IMR-90 (cell line): Measurements from ENCODE around the gene RAB3A. TPM values are rescaled to one million over a fixed set of nuclear protein-coding genes. Genes with fewer than 3 reads are reported as not detected.

ENCODE experiments used
- ATAC-seq: fragments of 200-7000 bp; cut with Tn5 transposase; 2 replicates; pipeline ENCODE4 v1.9.1; 2020; ENCODE audit warnings: low read depth, mild to moderate bottlenecking, moderate library complexity
- BruUV-seq: library from RNA; stranded (reverse); fragments of 400-500 nt; replicated peaks from 2 replicates; lab custom pipeline; 2021; lab: Mats Ljungman, UMichigan
- CTCF ChIA-PET: fragments of 300-600 bp; formaldehyde crosslinking; extraction: SDS; loops from one replicate; lab custom pipeline; 2021; ENCODE audit warnings: antibody characterized with exemption; lab: Yijun Ruan, JAX
- POLR2A ChIA-PET: fragments of 300-600 bp; sonication (Branson Sonifier 250); formaldehyde crosslinking; loops from one replicate; lab custom pipeline; 2022; ENCODE audit warnings: antibody characterized with exemption; ENCODE audit not compliant: unreplicated experiment; lab: Charles Lee
- DNase-seq: peaks from one replicate; pipeline ENCODE4 v3.0.0; 2013
- H2AFZ ChIP-seq: replicated peaks from 2 replicates; pipeline ENCODE3; 2013; ENCODE audit warnings: low read length, mild to moderate bottlenecking; ENCODE audit not compliant: poor library complexity
- H2AK5ac ChIP-seq: 2 replicates; pipeline ENCODE4 v1.6.1; 2013; ENCODE audit warnings: low read depth, low read length, inconsistent platforms
- H2AK9ac ChIP-seq: replicated peaks from 2 replicates; pipeline ENCODE3; 2013; ENCODE audit warnings: mild to moderate bottlenecking, low read depth, low read length, moderate library complexity; ENCODE audit not compliant: poor library complexity
- H2BK120ac ChIP-seq: 2 replicates; pipeline ENCODE4 v1.6.1; 2013; ENCODE audit warnings: low read depth, low read length, inconsistent platforms
- H2BK15ac ChIP-seq: 3 replicates; pipeline ENCODE4 v1.6.1; 2013; ENCODE audit warnings: low read depth, low read length, inconsistent platforms
- H2BK20ac ChIP-seq: 2 replicates; pipeline ENCODE4 v1.6.1; 2013; ENCODE audit warnings: low read depth, mild to moderate bottlenecking, inconsistent platforms, low read length, moderate library complexity
- H2BK5ac ChIP-seq: 2 replicates; pipeline ENCODE4 v1.6.1; 2013; ENCODE audit warnings: mild to moderate bottlenecking, low read depth, low read length, inconsistent platforms; ENCODE audit not compliant: poor library complexity, severe bottlenecking
- H3K14ac ChIP-seq: replicated peaks from 2 replicates; pipeline ENCODE4 v1.6.1; 2013; ENCODE audit warnings: low read depth, low read length, inconsistent platforms
- H3K18ac ChIP-seq: 2 replicates; pipeline ENCODE4 v1.6.1; 2013; ENCODE audit warnings: low read depth, low read length, control low read depth
- H3K23ac ChIP-seq: 2 replicates; pipeline ENCODE4 v1.6.1; 2013; ENCODE audit warnings: low read depth, low read length, inconsistent platforms
- H3K27ac ChIP-seq: 2 replicates; pipeline ENCODE4 v1.5.1; 2013; ENCODE audit warnings: mild to moderate bottlenecking, control low read depth, low read length; ENCODE audit not compliant: insufficient read depth
- H3K27me3 ChIP-seq: 2 replicates; pipeline ENCODE4 v1.6.1; 2013; ENCODE audit warnings: low read length; ENCODE audit not compliant: control insufficient read depth, insufficient read depth
- H3K36me3 ChIP-seq: 2 replicates; pipeline ENCODE4 v1.6.1; 2013; ENCODE audit warnings: low read length, mixed read lengths; ENCODE audit not compliant: control insufficient read depth, insufficient read depth
- H3K4ac ChIP-seq: 2 replicates; pipeline ENCODE4 v1.6.1; 2013; ENCODE audit warnings: low read depth, low read length, inconsistent platforms
- H3K4me1 ChIP-seq: 2 replicates; pipeline ENCODE4 v1.6.1; 2013; ENCODE audit warnings: low read length, mixed read lengths; ENCODE audit not compliant: control insufficient read depth, insufficient read depth
- H3K4me2 ChIP-seq: 2 replicates; pipeline ENCODE4 v1.6.1; 2013; ENCODE audit warnings: low read depth, mild to moderate bottlenecking, control low read depth, low read length, moderate library complexity
- H3K4me3 ChIP-seq: 2 replicates; pipeline ENCODE4 v1.5.1; 2013; ENCODE audit warnings: low read depth, mild to moderate bottlenecking, control low read depth, low read length, moderate library complexity; ENCODE audit not compliant: insufficient read depth
- H3K56ac ChIP-seq: 2 replicates; pipeline ENCODE4 v1.6.1; 2013; ENCODE audit warnings: low read length, inconsistent platforms; ENCODE audit not compliant: insufficient read depth; ENCODE audit errors: extremely low read depth
- H3K79me1 ChIP-seq, 2 experiments: 2 replicates each; pipeline ENCODE4 v1.6.1; 2013; ENCODE audit warnings: low read length in 2 of 2, inconsistent platforms in 1 of 2, low read depth in 1 of 2
- H3K9ac ChIP-seq: 2 replicates; pipeline ENCODE4 v1.6.1; 2013; ENCODE audit warnings: low read depth, low read length, control low read depth
- H3K9me1 ChIP-seq: 2 replicates; pipeline ENCODE4 v1.6.1; 2013; ENCODE audit warnings: low read length, inconsistent platforms; ENCODE audit not compliant: insufficient read depth
- H3K9me3 ChIP-seq: 2 replicates; pipeline ENCODE4 v1.6.1; 2013; ENCODE audit warnings: low read length; ENCODE audit not compliant: control insufficient read depth, insufficient read depth
- H4K20me1 ChIP-seq: 2 replicates; pipeline ENCODE4 v1.6.1; 2013; ENCODE audit warnings: low read length, inconsistent platforms; ENCODE audit not compliant: insufficient read depth
- H4K5ac ChIP-seq: 2 replicates; pipeline ENCODE4 v1.6.1; 2013; ENCODE audit warnings: mild to moderate bottlenecking, low read depth, low read length, control low read depth
- H4K8ac ChIP-seq, 2 experiments: 2 replicates each; pipeline ENCODE4 v1.6.1; 2013; ENCODE audit warnings: low read depth in 2 of 2, low read length in 2 of 2, control low read depth in 1 of 2, inconsistent platforms in 1 of 2
- H4K91ac ChIP-seq: 2 replicates; pipeline ENCODE4 v1.6.1; 2013; ENCODE audit warnings: low read depth, low read length, inconsistent platforms; ENCODE audit not compliant: insufficient read depth
- BHLHE40 ChIP-seq: fragments of 150-350 bp; IDR thresholded peaks from 2 replicates; pipeline ENCODE4 v1.6.1; 2016; ENCODE audit warnings: mild to moderate bottlenecking, low read depth, low read length
- CEBPB ChIP-seq: IDR thresholded peaks from 2 replicates; pipeline ENCODE4 v1.6.1; 2012; ENCODE audit warnings: low read depth, low read length, improper control_type of control experiment
- CHD1 ChIP-seq: IDR thresholded peaks from 2 replicates; pipeline ENCODE4 v1.6.1; 2012; ENCODE audit warnings: low read depth, low read length, improper control_type of control experiment
- FOS ChIP-seq: fragments of 150-350 bp; IDR thresholded peaks from 2 replicates; pipeline ENCODE4 v1.6.1; 2016; ENCODE audit warnings: low read depth, low read length
- MAFK ChIP-seq: IDR thresholded peaks from 2 replicates; pipeline ENCODE4 v1.6.1; 2012; ENCODE audit warnings: low read depth, low read length, improper control_type of control experiment
- MAZ ChIP-seq: IDR thresholded peaks from 2 replicates; pipeline ENCODE4 v1.6.1; 2012; ENCODE audit warnings: low read depth, mild to moderate bottlenecking, low read length, improper control_type of control experiment, moderate library complexity, borderline replicate concordance
- MXI1 ChIP-seq: IDR thresholded peaks from 2 replicates; pipeline ENCODE4 v1.6.1; 2012; ENCODE audit warnings: low read depth, mild to moderate bottlenecking, low read length, moderate library complexity, borderline replicate concordance
- NFE2L2 ChIP-seq: fragments of 150-350 bp; IDR thresholded peaks from 2 replicates; pipeline ENCODE4 v1.6.1; 2016; ENCODE audit warnings: low read depth, mild to moderate bottlenecking, low read length
- POLR2A ChIP-seq: IDR thresholded peaks from 2 replicates; pipeline ENCODE4 v1.6.1; 2012; ENCODE audit warnings: mild to moderate bottlenecking, low read depth, low read length
- RAD21 ChIP-seq: IDR thresholded peaks from 2 replicates; pipeline ENCODE4 v1.6.1; 2012; ENCODE audit warnings: low read length, improper control_type of control experiment
- RCOR1 ChIP-seq: IDR thresholded peaks from 2 replicates; pipeline ENCODE4 v1.6.1; 2012; ENCODE audit warnings: mild to moderate bottlenecking, low read length, improper control_type of control experiment; ENCODE audit not compliant: insufficient replicate concordance
- RFX5 ChIP-seq: IDR thresholded peaks from 2 replicates; pipeline ENCODE4 v1.8.0; 2012; ENCODE audit warnings: low read depth, mild to moderate bottlenecking, low read length, moderate library complexity
- SMC3 ChIP-seq: fragments of 150-350 bp; IDR thresholded peaks from 2 replicates; pipeline ENCODE4 v1.6.1; 2016; ENCODE audit warnings: low read depth, mild to moderate bottlenecking, antibody characterized with exemption, low read length, moderate library complexity
- USF2 ChIP-seq: fragments of 150-350 bp; IDR thresholded peaks from 2 replicates; pipeline ENCODE4 v1.6.1; 2017; ENCODE audit warnings: mild to moderate bottlenecking, antibody characterized with exemption, low read length, low read depth
- WGBS, 2 experiments: methylation state at CpG; one replicate each; pipeline versions ENCODE4 v1.1.5 to v1.1.7; 2013; ENCODE audit warnings: missing lambda C conversion rate in 2 of 2; ENCODE audit not compliant: insufficient read length in 1 of 2; ENCODE audit errors: extremely low coverage in 2 of 2; 5-methylcytosine and 5-hydroxymethylcytosine counted together
- dilution Hi-C: fragments of 300-500 bp; cut with HindIII; formaldehyde crosslinking; loops from one replicate; pipeline ENCODE4 v1.14.3; 2018; ENCODE audit warnings: low sequenced_read_pairs; ENCODE audit not compliant: unreplicated experiment
- in situ Hi-C: fragments of 300-500 bp; cut with MboI; formaldehyde crosslinking; loops from 3 replicates; pipeline ENCODE4 v1.14.3; 2019; ENCODE audit warnings: low sequenced_read_pairs, inconsistent platforms, mixed read lengths
- intact Hi-C: fragments of 100-400 bp; cut with micrococcal nuclease; formaldehyde crosslinking; loops from 2 replicates; pipeline ENCODE4 v1.10.0; 2022
- polyA plus RNA-seq, 3 experiments: library from polyadenylated mRNA; depleted of rRNA; stranded (reverse); fragments of >200 nt; gene quantifications; 2 replicates each; pipeline ENCODE4 v1.2.3, GENCODE V29; 2012; ENCODE audit warnings: low replicate concordance in 1 of 3
- total RNA-seq: library from RNA; depleted of rRNA; stranded (reverse); fragments of >200 nt; gene quantifications from 2 replicates; pipeline ENCODE4 v1.2.3, GENCODE V29; 2012
- TF ChIP-seq, protein P1 (sequence below): fragments of 150-350 bp; IDR thresholded peaks from 2 replicates; pipeline ENCODE4 v1.6.1; 2016; ENCODE audit warnings: low read depth, mild to moderate bottlenecking, low read length, moderate library complexity, borderline replicate concordance
- TF ChIP-seq, protein P2 (sequence below): conservative IDR thresholded peaks from 2 replicates; pipeline ENCODE4 v1.5.1; 2012; ENCODE audit warnings: mild to moderate bottlenecking, low read depth, low read length, improper control_type of control experiment

Gene RAB3A
- total and polyA plus RNA-seq, 2 of the 4 experiments (the other 2 are of a cell fraction): 3.0 to 13.6 TPM

- H3K23ac ChIP-seq: no peak overlapping the region
- intact Hi-C loops (no loop called here), dilution Hi-C loops (no loop called here), in situ Hi-C loops (no loop called here)
- H3K9me3 ChIP-seq: no peaks in the 10 kb centered on the region
- DNase-seq (no peak), ATAC-seq (no peak)
- no peak overlapping the region for H2BK120ac ChIP-seq
- TF ChIP-seq POLR2A (no peak), CHD1 (no peak), BHLHE40 (no peak), MAZ (no peak), NFE2L2 (no peak), USF2 (no peak), MAFK (no peak), SMC3 (no peak), MXI1 (no peak), RAD21 (no peak), RCOR1 (no peak), RFX5 (no peak), CEBPB (no peak), FOS (no peak)
- TF ChIP-seq, protein P1, sequence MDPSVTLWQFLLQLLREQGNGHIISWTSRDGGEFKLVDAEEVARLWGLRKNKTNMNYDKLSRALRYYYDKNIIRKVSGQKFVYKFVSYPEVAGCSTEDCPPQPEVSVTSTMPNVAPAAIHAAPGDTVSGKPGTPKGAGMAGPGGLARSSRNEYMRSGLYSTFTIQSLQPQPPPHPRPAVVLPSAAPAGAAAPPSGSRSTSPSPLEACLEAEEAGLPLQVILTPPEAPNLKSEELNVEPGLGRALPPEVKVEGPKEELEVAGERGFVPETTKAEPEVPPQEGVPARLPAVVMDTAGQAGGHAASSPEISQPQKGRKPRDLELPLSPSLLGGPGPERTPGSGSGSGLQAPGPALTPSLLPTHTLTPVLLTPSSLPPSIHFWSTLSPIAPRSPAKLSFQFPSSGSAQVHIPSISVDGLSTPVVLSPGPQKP: no peak
- TF ChIP-seq, protein P2, sequence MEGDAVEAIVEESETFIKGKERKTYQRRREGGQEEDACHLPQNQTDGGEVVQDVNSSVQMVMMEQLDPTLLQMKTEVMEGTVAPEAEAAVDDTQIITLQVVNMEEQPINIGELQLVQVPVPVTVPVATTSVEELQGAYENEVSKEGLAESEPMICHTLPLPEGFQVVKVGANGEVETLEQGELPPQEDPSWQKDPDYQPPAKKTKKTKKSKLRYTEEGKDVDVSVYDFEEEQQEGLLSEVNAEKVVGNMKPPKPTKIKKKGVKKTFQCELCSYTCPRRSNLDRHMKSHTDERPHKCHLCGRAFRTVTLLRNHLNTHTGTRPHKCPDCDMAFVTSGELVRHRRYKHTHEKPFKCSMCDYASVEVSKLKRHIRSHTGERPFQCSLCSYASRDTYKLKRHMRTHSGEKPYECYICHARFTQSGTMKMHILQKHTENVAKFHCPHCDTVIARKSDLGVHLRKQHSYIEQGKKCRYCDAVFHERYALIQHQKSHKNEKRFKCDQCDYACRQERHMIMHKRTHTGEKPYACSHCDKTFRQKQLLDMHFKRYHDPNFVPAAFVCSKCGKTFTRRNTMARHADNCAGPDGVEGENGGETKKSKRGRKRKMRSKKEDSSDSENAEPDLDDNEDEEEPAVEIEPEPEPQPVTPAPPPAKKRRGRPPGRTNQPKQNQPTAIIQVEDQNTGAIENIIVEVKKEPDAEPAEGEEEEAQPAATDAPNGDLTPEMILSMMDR: no peak
- no TSS peak for BruUV-seq
- H3K4me2 ChIP-seq: no peak overlapping the region
- ChIA-PET CTCF (interaction anchor here (0.7 kb wide), 1 partner anchor 12 kb away, joined by 3 read pairs; no protein-coding TSS in a partner anchor), POLR2A (interaction anchor here (0.6 kb wide), 1 partner anchor 61 kb away, joined by 4 read pairs; the partner anchor contains the start of gene JUND)
- H4K5ac ChIP-seq: no peak overlapping the region
- no peak overlapping the region for H2BK5ac ChIP-seq
- peaks cover 5% of the 10 kb centered on the region; the same call in 1 of the 2 replicates for H3K9me1 ChIP-seq
- no peaks in the 10 kb centered on the region for H4K20me1 ChIP-seq
- H3K14ac ChIP-seq: no peak overlapping the region
- no peak overlapping the region for H3K56ac ChIP-seq
- peaks cover 5% of the 10 kb centered on the region for H3K4me1 ChIP-seq
- H2AK5ac ChIP-seq: no peak overlapping the region
- H3K4ac ChIP-seq: no peak overlapping the region
- H3K79me1 ChIP-seq: no peaks in the 10 kb centered on the region
- H3K4me3 ChIP-seq: no peak overlapping the region
- WGBS, 2 experiments: no CpG with 5 or more reads among the region's 33 CpGs
- H4K91ac ChIP-seq: no peak overlapping the region
- peak overlapping the region; percentile 6 for H2AFZ ChIP-seq
- no peaks in the 10 kb centered on the region; the same call in 1 of the 2 replicates for H3K27me3 ChIP-seq
- no peak overlapping the region for H2BK15ac ChIP-seq
- no peak overlapping the region for H3K9ac ChIP-seq
- no peak overlapping the region for H3K27ac ChIP-seq
- H2AK9ac ChIP-seq: no peak overlapping the region
- no peak overlapping the region for H3K18ac ChIP-seq
- H4K8ac ChIP-seq: no peak overlapping the region
- H2BK20ac ChIP-seq: no peak overlapping the region
- H3K36me3 ChIP-seq: no peaks in the 10 kb centered on the region
Observed at GRCh38 chr19:18220632-18221275, 16.9 kb upstream of the RAB3A start.
